ENCODE results near the gene WDR20. TPM values are rescaled to one million over a fixed set of nuclear protein-coding genes. Genes with fewer than 3 reads are reported as not detected.

The WDR20 gene
- total RNA-seq, 2 experiments from 2014 or later: 40.1 to 41.2 TPM

GRCh38 chr14:102121567-102121966, 18.1 kb upstream of the WDR20 start:
- CTCF ChIA-PET: no interaction called here
- Histone ChIP-seq H3K36me3 (ENCODE audit: insufficient read depth, low read length) (no peaks in the 10 kb centered on the region), H3K4me1 (ENCODE audit: insufficient read depth, low read length) (no peaks in the 10 kb centered on the region), H3K27ac (ENCODE audit: low read depth in 1 of 2, low read length in 2 of 2) (no peak overlapping the region), H3K4me3 (ENCODE audit: low read length) (no peak overlapping the region), H3K27me3 (ENCODE audit: control insufficient read depth in 1 of 2, insufficient read depth in 2 of 2, low read length in 2 of 2) (no peaks in the 10 kb centered on the region), H3K9me3 (ENCODE audit: control insufficient read depth in 1 of 2, insufficient read depth in 1 of 2, low read length in 2 of 2) (peaks cover 0 to 15% of the 10 kb centered on the region in 2 experiments)
- no peaks in the 10 kb centered on the region for H3K9me3 Mint-ChIP-seq
- no peak for ATAC-seq (ENCODE audit: poor library complexity)
- intact Hi-C loops (cut with DNase I, micrococcal nuclease): no loop called here
- no peak for DNase-seq
- H3K4me3 Mint-ChIP-seq: no peak overlapping the region
- no peak overlapping the region for H3K27ac Mint-ChIP-seq
- H3K36me3 Mint-ChIP-seq (ENCODE audit: low read depth): no peaks in the 10 kb centered on the region
- no peak for TF ChIP-seq CTCF (IDR thresholded peaks at IDR 0.05)
- POLR2A ChIA-PET: no interaction called here
- H3K4me1 Mint-ChIP-seq (ENCODE audit: low read depth): no peaks in the 10 kb centered on the region
- H3K27me3 Mint-ChIP-seq: no peaks in the 10 kb centered on the region

DNA sequence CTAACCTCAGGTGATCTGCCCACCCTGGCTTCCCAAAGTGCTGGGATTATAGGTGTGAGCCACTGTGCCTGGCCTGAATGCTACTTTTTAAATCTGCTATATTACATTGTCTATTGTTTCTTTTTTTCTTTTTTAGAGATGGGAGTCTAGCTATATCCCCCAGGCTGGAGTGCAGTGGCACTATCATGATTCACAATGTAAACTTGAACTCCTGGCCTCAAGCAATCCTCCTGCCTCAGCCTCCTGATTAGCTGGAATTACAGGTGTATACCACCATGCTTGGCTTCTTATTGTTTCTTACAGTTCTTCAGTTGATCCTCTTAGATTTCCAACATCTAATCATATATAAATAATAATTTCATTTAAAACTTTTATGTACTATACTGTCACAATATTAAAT, 15.3 kb upstream of the WDR20 start:
- DNase-seq: no peak
- Mint-ChIP-seq H3K9me3 (no peaks in the 10 kb centered on the region), H3K36me3 (ENCODE audit: low read depth) (no peaks in the 10 kb centered on the region), H3K4me1 (ENCODE audit: low read depth) (no peaks in the 10 kb centered on the region), H3K4me3 (no peak overlapping the region), H3K27me3 (no peaks in the 10 kb centered on the region), H3K27ac (no peak overlapping the region)
- ATAC-seq (ENCODE audit: poor library complexity): no peak
- H3K36me3 ChIP-seq (ENCODE audit: insufficient read depth, low read length): no peaks in the 10 kb centered on the region
- TF ChIP-seq CTCF (IDR thresholded peaks at IDR 0.05): no peak
- no peak overlapping the region for H3K27ac ChIP-seq (ENCODE audit: low read depth in 1 of 2, low read length in 2 of 2)
- H3K9me3 ChIP-seq (ENCODE audit: control insufficient read depth in 1 of 2, insufficient read depth in 1 of 2, low read length in 2 of 2): no peaks in the 10 kb centered on the region
- ChIA-PET POLR2A (no interaction called here), CTCF (no interaction called here)
- H3K27me3 ChIP-seq (ENCODE audit: control insufficient read depth in 1 of 2, insufficient read depth in 2 of 2, low read length in 2 of 2): no peaks in the 10 kb centered on the region
- H3K4me1 ChIP-seq (ENCODE audit: insufficient read depth, low read length): no peaks in the 10 kb centered on the region
- no peak overlapping the region for H3K4me3 ChIP-seq (ENCODE audit: low read length)
- intact Hi-C loops (cut with DNase I, micrococcal nuclease): no loop called here

GRCh38 chr14:102125546-102125945, 14.2 kb upstream of the WDR20 start:
- Histone ChIP-seq H3K9me3 (ENCODE audit: control insufficient read depth in 1 of 2, insufficient read depth in 1 of 2, low read length in 2 of 2) (no peaks in the 10 kb centered on the region), H3K4me3 (ENCODE audit: low read length) (no peak overlapping the region), H3K4me1 (ENCODE audit: insufficient read depth, low read length) (no peaks in the 10 kb centered on the region), H3K36me3 (ENCODE audit: insufficient read depth, low read length) (no peaks in the 10 kb centered on the region), H3K27ac (ENCODE audit: low read depth in 1 of 2, low read length in 2 of 2) (no peak overlapping the region), H3K27me3 (ENCODE audit: control insufficient read depth in 1 of 2, insufficient read depth in 2 of 2, low read length in 2 of 2) (no peaks in the 10 kb centered on the region)
- no peak for ATAC-seq (ENCODE audit: poor library complexity)
- Mint-ChIP-seq H3K4me3 (no peak overlapping the region), H3K27me3 (no peaks in the 10 kb centered on the region), H3K4me1 (ENCODE audit: low read depth) (no peaks in the 10 kb centered on the region), H3K9me3 (no peaks in the 10 kb centered on the region), H3K27ac (no peak overlapping the region), H3K36me3 (ENCODE audit: low read depth) (no peaks in the 10 kb centered on the region)
- TF ChIP-seq CTCF (IDR thresholded peaks at IDR 0.05): no peak
- DNase-seq: no peak
- intact Hi-C loops (cut with DNase I, micrococcal nuclease): no loop called here
- ChIA-PET CTCF (no interaction called here), POLR2A (no interaction called here)

All from CD4-positive, alpha-beta T cell (primary cell).